Thoracic aorta (tissue), 2 donors: ENCODE results near the gene WSCD2. TPM values are rescaled to one million over a fixed set of nuclear protein-coding genes. Genes with fewer than 3 reads are reported as not detected.

Experiments used
- ATAC-seq: fragments of 150-250 bp; one replicate; pipeline ENCODE4 v1.8.0; 2017; ENCODE audit warnings: low read depth; ENCODE audit not compliant: insufficient number of reproducible peaks, low FRiP score
- DNase-seq: peaks from one replicate; pipeline ENCODE4 v3.0.0-alpha.2; 2020; ENCODE audit warnings: low spot score
- H3K27ac ChIP-seq, 2 donors: fragments of 200-600 bp; sonication (generic); 1 replicate in 1 of 2; 2 replicates in 1 of 2; pipeline ENCODE4 v1.5.1; 2016; ENCODE audit warnings: mild to moderate bottlenecking in 2 of 2, moderate library complexity in 2 of 2
- H3K27me3 ChIP-seq: fragments of 200-600 bp; sonication (generic); replicated peaks from 2 replicates; pipeline ENCODE4 v1.6.0; 2016; ENCODE audit warnings: mild to moderate bottlenecking; ENCODE audit not compliant: insufficient read depth
- H3K36me3 ChIP-seq: fragments of 200-600 bp; sonication (generic); one replicate; pipeline ENCODE4 v1.5.1; 2016
- H3K4me1 ChIP-seq, 2 donors: fragments of 200-600 bp; sonication (generic); 1 replicate in 1 of 2; 2 replicates in 1 of 2; pipeline versions ENCODE4 v1.5.1 to v1.6.0; 2016; ENCODE audit warnings: low read depth in 2 of 2, mild to moderate bottlenecking in 1 of 2; ENCODE audit not compliant: control insufficient read depth in 1 of 2
- H3K4me3 ChIP-seq: fragments of 200-600 bp; sonication (generic); 2 replicates; pipeline ENCODE4 v1.5.1; 2016; ENCODE audit warnings: mild to moderate bottlenecking
- H3K9me3 ChIP-seq: fragments of 200-600 bp; sonication (generic); 2 replicates; pipeline ENCODE4 v1.5.1; 2016
- total RNA-seq, 2 donors: library from RNA; depleted of rRNA; stranded (reverse); fragments of >200 nt; gene quantifications; one replicate each; pipeline versions ENCODE4 v1.1.0 to v1.2.3, GENCODE V29; 2016
- TF ChIP-seq, protein P1 (sequence below): fragments of 200-600 bp; sonication (generic); IDR thresholded peaks from one replicate; pipeline ENCODE4 v1.5.1; 2019; ENCODE audit warnings: antibody characterized with exemption

WSCD2 gene
- total RNA-seq, 2 donors from 2014 or later, result 3.3 to 6.9 TPM

GRCh38 chr12:108193917-108194316 is 64.8 kb downstream of the WSCD2 start:
- Histone ChIP-seq H3K4me3 (no peak overlapping the region), H3K36me3 (no peaks in the 10 kb centered on the region), H3K27me3 (no peaks in the 10 kb centered on the region), H3K4me1 (no peaks in the 10 kb centered on the region), H3K9me3 (no peaks in the 10 kb centered on the region), H3K27ac (no peak overlapping the region)
- TF ChIP-seq, protein P1, sequence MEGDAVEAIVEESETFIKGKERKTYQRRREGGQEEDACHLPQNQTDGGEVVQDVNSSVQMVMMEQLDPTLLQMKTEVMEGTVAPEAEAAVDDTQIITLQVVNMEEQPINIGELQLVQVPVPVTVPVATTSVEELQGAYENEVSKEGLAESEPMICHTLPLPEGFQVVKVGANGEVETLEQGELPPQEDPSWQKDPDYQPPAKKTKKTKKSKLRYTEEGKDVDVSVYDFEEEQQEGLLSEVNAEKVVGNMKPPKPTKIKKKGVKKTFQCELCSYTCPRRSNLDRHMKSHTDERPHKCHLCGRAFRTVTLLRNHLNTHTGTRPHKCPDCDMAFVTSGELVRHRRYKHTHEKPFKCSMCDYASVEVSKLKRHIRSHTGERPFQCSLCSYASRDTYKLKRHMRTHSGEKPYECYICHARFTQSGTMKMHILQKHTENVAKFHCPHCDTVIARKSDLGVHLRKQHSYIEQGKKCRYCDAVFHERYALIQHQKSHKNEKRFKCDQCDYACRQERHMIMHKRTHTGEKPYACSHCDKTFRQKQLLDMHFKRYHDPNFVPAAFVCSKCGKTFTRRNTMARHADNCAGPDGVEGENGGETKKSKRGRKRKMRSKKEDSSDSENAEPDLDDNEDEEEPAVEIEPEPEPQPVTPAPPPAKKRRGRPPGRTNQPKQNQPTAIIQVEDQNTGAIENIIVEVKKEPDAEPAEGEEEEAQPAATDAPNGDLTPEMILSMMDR, result peak; percentile 67
- DNase-seq (no peak), ATAC-seq (no peak)

GRCh38 chr12:108194585-108194984 is 65.5 kb downstream of the WSCD2 start:
- H3K36me3 ChIP-seq, result no peaks in the 10 kb centered on the region
- H3K27ac ChIP-seq, result no peak overlapping the region
- ATAC-seq, result no peak

GRCh38 chr12:108196319-108196718 is 67.2 kb downstream of the WSCD2 start:
- H3K27me3 ChIP-seq, result no peaks in the 10 kb centered on the region

More at GRCh38 chr12:108194585-108194984, 65.5 kb downstream of the WSCD2 start:
- TF ChIP-seq, protein P1, result no peak
- Histone ChIP-seq H3K4me1 (no peaks in the 10 kb centered on the region), H3K9me3 (no peaks in the 10 kb centered on the region), H3K4me3 (no peak overlapping the region), H3K27me3 (no peaks in the 10 kb centered on the region)
- DNase-seq, result no peak

DNA sequence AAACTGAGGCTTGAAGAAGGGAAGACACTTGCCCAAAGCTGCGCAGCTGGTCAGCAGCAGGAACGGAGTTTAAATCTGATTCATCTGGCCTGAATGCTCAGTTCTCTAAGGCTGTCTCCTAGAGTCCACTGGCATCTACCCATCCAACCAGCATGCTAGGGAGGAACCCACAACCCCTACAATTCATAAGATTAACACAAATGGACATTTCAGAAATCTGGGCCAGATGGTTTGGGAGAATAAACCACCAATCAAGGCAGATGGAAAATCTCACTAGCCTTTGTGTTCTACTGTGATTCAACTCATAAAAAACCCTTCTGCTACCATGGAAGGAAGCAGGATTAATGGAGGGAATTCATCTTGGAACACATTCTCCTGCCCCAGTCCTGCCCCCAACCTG is 67.8 kb downstream of the WSCD2 start:
- no peaks in the 10 kb centered on the region for H3K27me3 ChIP-seq
- no peaks in the 10 kb centered on the region for H3K9me3 ChIP-seq
- no peaks in the 10 kb centered on the region for H3K36me3 ChIP-seq
- no peaks in the 10 kb centered on the region for H3K4me1 ChIP-seq
- H3K4me3 ChIP-seq, result no peak overlapping the region
- ATAC-seq (no peak), DNase-seq (no peak)
- H3K27ac ChIP-seq, result no peak overlapping the region
- TF ChIP-seq, protein P1, result no peak

More at GRCh38 chr12:108196319-108196718, 67.2 kb downstream of the WSCD2 start:
- no peak for ATAC-seq
- no peak for DNase-seq
- H3K36me3 ChIP-seq, result no peaks in the 10 kb centered on the region
- H3K9me3 ChIP-seq, result no peaks in the 10 kb centered on the region
- H3K4me3 ChIP-seq, result no peak overlapping the region
- H3K4me1 ChIP-seq, result no peaks in the 10 kb centered on the region
- no peak overlapping the region for H3K27ac ChIP-seq
- TF ChIP-seq, protein P1, result no peak

DNA sequence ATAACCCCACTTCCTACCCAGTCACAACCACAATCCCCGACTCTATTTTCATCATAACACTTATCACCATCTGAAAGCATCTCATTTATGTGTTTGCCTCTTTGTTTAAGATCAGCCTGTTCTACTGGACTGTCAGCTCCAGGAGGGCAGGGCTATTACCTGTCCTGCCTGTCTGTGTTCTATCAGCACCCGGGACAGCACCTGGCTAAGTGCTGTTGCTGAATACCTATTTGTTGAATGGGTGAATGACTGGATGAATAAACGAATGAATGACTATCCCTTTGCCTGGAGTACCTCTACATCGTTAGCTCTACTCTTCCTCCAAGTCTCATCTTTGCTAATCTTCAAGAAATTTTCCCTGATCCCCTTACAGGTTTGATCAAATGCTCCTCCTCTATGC is 69.0 kb downstream of the WSCD2 start:
- TF ChIP-seq, protein P1, result no peak
- H3K27me3 ChIP-seq, result no peaks in the 10 kb centered on the region
- no peaks in the 10 kb centered on the region for H3K4me1 ChIP-seq
- ATAC-seq, result no peak
- DNase-seq, result no peak
- H3K9me3 ChIP-seq, result peaks cover 3% of the 10 kb centered on the region
- no peak overlapping the region for H3K4me3 ChIP-seq
- no peaks in the 10 kb centered on the region for H3K36me3 ChIP-seq
- H3K27ac ChIP-seq, result no peak overlapping the region
